ENCODE results near the gene TMEM130.
A peak's percentile ranks its signal among the peaks of the same experiment; 100 is the strongest.

The TMEM130 gene

DNA sequence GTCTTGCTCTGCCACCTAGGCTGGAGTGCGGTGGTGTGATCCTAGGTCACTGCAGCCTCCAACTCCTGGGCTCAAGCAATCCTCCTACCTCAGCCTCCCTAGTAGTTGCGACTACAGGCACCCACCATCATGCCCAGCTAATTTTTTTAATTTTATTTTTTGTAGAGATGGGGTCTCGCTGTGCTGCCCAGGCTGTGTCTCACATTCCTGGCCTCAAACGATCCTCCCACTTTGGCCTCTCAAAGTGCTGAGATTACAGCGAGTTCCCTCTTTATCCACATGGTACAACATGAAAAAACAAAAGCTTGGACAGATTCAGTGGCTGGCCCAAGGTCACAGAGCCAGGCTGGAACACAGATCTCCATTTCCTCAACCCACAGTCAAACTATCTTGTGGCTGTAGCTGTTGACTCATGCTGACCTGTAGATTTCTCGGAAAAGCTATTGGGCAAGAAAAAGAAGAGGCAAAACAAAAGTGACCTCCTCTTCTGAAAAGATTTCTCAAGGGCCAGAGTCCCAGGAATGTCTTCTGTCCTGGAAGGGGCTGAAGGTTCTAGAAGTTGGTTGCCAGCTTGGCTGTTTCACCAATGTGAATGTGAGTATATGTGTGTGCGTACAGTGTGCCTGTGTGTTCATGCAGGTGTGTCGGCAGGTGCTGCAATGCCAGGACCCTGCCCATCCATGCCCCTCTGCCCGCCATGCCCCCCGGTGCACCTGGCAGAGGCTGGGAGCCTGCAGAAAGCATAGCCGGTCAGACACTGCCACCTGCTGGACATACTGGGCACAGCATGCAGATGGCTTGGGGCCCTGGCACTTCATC, 28.4 kb downstream of the TMEM130 start:
- no peaks in the 10 kb centered on the region for H3K36me3 Mint-ChIP-seq
- no peak overlapping the region for H3K4me3 Mint-ChIP-seq
- no peaks in the 10 kb centered on the region for H3K9me3 Mint-ChIP-seq
- DNase-seq (peak; percentile 40), ATAC-seq (replicated peaks) (peak; percentile 70 to 75)
- H3K4me1 Mint-ChIP-seq: peaks cover 0 to 2% of the 10 kb centered on the region in 2 donors
- H3K27ac Mint-ChIP-seq: no peak overlapping the region
- H3K27me3 Mint-ChIP-seq: peaks cover 30 to 33% of the 10 kb centered on the region in 2 donors

DNA sequence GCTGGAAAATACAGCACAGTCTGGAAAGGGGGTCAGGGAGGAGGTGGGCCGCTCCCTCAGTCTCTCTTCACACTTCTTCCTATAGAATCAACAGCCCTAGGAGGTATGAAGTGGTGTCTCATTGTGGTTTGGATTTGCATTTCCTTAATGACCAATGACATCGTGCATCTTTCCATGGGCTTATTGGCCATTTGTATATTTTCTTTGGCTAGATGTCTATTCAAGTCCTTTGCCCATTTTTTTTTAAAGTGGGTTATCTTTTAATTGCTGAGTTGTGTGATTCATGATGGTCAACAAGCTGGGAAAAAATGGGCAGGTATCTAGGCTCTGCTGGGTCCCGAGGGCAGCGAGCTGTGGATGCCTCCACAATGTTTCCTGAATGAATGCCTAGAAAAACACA, 29.1 kb downstream of the TMEM130 start:
- ATAC-seq (replicated peaks): no peak

DNA sequence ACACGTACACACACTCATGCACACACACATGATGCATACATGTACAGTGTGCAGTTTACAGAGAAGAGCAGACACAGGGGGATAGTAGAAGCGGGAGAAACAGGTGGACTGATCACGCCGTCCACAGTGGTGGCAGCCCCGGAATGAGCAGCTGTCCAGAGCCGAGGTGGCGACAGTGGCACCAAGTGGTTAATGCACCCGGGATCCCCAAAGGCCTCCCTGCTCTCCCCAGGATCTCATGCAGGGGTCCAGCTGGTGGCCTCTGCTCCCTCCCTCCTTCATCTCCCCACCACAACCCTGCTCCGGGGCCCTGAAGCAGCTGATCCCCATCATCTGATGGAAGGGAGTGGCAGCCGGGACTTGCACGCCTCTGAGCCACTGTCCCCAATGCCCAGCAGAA, 29.7 kb downstream of the TMEM130 start:
- Mint-ChIP-seq H3K27me3 (peaks cover 34 to 41% of the 10 kb centered on the region in 2 donors), H3K4me3 (no peak overlapping the region), H3K27ac (no peak overlapping the region), H3K36me3 (no peaks in the 10 kb centered on the region), H3K4me1 (peaks cover 0 to 2% of the 10 kb centered on the region in 2 donors), H3K9me3 (no peaks in the 10 kb centered on the region)
- DNase-seq (no peak), ATAC-seq (replicated peaks) (no peak)

More for the DNA sequence above, 29.1 kb downstream of the TMEM130 start:
- Mint-ChIP-seq H3K27me3 (peaks cover 34% of the 10 kb centered on the region in 2 donors), H3K9me3 (no peaks in the 10 kb centered on the region), H3K4me3 (no peak overlapping the region), H3K4me1 (peaks cover 0 to 2% of the 10 kb centered on the region in 2 donors), H3K27ac (no peak overlapping the region), H3K36me3 (no peaks in the 10 kb centered on the region)
- no peak for DNase-seq

DNA sequence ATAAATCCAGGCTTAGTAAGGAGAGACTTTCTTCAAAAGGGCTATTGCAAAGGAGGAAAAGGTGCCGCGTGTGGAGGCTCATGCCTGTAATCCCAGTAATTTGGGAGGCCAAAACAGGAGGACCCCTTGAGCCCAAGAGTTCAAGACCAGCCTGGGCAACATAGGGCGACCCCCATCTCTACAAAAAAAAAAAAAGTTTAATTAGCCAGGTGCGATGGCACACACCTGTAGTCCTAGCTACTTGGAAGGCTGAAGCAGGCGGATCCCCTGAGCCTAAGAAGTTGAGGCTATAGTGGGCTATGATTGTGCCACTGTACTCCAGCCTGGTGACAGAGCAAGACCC, 32.2 kb downstream of the TMEM130 start:
- no peaks in the 10 kb centered on the region for H3K9me3 Mint-ChIP-seq
- no peak overlapping the region for H3K27ac Mint-ChIP-seq
- ATAC-seq (replicated peaks): no peak
- no peak for DNase-seq
- no peak overlapping the region for H3K4me3 Mint-ChIP-seq
- peaks cover 38 to 49% of the 10 kb centered on the region in 2 donors for H3K27me3 Mint-ChIP-seq
- H3K4me1 Mint-ChIP-seq: peaks cover 0 to 2% of the 10 kb centered on the region in 2 donors
- no peaks in the 10 kb centered on the region for H3K36me3 Mint-ChIP-seq

DNA sequence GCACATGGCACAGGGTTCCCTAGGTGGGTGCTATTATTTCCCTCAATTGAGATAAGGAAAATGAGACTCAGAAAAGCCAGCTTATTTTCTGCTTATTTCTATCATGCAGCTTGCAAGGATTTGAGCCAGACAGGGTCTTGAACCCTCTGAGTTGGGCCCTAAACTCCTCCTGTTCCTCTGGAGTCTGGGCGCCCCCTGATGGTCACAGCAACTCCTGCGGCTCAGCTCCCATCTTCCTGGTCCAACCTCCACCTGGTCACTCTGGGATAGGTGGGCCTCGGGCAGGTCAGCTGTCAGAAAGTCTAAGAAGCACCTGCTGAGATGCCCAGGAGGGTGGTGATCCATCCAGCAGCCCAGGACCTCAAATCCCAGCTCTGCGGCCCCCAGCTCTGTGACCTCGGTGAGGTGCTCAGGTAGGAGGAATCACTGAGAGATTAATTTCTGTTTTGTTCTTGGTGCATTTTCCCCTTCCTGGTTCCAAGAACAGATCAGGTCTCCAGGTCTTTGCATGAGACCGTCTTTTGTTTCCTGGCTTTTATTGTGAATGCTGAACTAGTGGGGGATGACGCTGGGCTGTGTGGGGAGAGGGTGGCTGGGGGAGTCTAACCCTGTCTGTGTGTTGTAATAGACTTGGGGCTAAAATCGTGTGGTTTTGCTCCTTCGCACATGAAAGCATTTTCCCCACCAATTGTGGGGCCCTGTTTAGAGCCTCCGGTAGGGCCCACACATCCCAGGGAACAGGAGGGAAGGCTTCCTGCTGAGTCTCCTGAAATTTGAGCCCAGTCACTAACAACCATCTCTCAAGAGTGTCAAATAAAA, 32.8 kb downstream of the TMEM130 start:
- H3K36me3 Mint-ChIP-seq: no peaks in the 10 kb centered on the region
- peaks cover 38 to 49% of the 10 kb centered on the region in 2 donors for H3K27me3 Mint-ChIP-seq

DNA sequence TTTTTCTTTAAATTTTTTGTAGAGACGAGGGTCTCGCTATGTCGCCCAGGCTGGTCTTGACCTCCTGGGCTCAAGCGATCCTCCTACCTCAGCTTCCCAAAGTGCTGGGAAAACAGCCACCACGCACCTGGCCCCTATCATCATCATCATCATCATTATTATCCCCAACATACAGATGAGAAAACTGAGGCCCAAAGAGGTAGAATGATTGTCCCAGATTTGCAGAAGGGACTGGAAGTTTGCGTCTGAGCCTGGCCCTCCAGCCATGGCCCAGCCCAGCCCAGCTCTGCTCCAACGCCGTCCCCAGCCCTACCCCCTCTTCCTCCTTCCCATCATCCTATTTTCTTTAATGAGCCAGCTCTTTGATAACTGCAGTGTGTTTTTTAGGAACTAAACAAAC, 34.9 kb downstream of the TMEM130 start:
- H3K27me3 Mint-ChIP-seq: peaks cover 29 to 39% of the 10 kb centered on the region in 2 donors
- no peaks in the 10 kb centered on the region for H3K4me1 Mint-ChIP-seq
- no peaks in the 10 kb centered on the region for H3K9me3 Mint-ChIP-seq
- no peaks in the 10 kb centered on the region for H3K36me3 Mint-ChIP-seq
- ATAC-seq (replicated peaks) (no peak), DNase-seq (no peak)
- H3K27ac Mint-ChIP-seq: no peak overlapping the region
- H3K4me3 Mint-ChIP-seq: no peak overlapping the region

More for the DNA sequence above, 32.8 kb downstream of the TMEM130 start:
- Mint-ChIP-seq H3K9me3 (no peaks in the 10 kb centered on the region), H3K4me3 (no peak overlapping the region), H3K27ac (no peak overlapping the region), H3K4me1 (peaks cover 0 to 2% of the 10 kb centered on the region in 2 donors)
- ATAC-seq (replicated peaks) (peak; percentile 31 to 55), DNase-seq (peak; percentile 4)

DNA sequence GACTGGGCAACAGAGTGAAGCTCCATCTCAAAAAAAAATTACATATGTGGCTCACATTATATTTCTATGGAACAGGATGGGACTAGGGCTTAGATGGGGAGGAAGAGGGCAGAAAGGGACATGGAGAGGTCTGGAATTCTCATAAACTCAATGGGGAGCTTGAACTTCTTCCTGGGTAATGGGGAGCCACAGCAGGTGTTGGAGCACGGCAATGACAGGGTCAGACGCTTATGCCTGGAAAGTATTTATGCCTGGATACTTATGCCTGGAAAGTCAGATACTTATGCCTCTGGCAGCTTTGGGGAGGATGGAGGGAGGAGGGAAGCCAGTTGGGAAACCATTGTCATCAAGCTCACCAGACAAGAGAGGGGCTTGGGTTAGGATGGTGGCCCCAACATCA, 36.8 kb downstream of the TMEM130 start:
- Mint-ChIP-seq H3K4me3 (no peak overlapping the region), H3K4me1 (no peaks in the 10 kb centered on the region), H3K36me3 (no peaks in the 10 kb centered on the region), H3K27ac (no peak overlapping the region), H3K9me3 (peaks cover 0 to 2% of the 10 kb centered on the region in 2 donors), H3K27me3 (peaks cover 29 to 47% of the 10 kb centered on the region in 2 donors)
- DNase-seq: no peak
- ATAC-seq (replicated peaks): no peak

DNA sequence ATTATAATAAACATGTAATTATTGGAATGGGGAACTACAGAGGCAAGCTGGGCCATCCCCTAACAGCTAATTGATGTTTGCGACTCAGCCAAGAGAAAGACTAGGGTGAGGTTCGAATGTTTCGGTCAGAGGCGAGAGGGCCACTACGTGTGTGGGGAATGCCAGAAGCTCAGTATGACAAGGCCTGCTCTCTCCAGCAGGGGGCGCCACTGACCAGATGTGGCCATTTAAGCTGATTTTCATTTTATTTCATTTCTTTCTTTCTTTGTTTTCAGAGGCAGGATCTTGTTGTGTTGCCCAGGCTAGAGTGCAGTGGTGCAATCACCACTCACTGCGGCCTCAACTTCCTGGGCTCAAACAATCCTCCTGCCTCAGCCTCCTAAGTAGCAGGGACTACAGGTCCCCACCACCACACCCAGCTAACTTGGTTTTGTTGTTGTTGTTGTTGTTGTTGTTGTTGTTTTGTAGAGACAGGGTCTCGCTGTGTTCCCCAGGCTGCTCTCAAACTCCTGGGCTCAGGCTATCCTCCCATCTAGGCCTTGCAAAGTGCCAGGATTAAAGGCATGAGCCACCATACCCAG, 38.1 kb downstream of the TMEM130 start:
- Mint-ChIP-seq H3K9me3 (peaks cover 0 to 2% of the 10 kb centered on the region in 2 donors), H3K4me1 (no peaks in the 10 kb centered on the region), H3K4me3 (no peak overlapping the region), H3K27me3 (peaks cover 36 to 51% of the 10 kb centered on the region in 2 donors), H3K36me3 (peaks cover 0 to 2% of the 10 kb centered on the region in 2 donors), H3K27ac (no peak overlapping the region)
- DNase-seq: peak; percentile 1
- ATAC-seq (replicated peaks): no peak

DNA sequence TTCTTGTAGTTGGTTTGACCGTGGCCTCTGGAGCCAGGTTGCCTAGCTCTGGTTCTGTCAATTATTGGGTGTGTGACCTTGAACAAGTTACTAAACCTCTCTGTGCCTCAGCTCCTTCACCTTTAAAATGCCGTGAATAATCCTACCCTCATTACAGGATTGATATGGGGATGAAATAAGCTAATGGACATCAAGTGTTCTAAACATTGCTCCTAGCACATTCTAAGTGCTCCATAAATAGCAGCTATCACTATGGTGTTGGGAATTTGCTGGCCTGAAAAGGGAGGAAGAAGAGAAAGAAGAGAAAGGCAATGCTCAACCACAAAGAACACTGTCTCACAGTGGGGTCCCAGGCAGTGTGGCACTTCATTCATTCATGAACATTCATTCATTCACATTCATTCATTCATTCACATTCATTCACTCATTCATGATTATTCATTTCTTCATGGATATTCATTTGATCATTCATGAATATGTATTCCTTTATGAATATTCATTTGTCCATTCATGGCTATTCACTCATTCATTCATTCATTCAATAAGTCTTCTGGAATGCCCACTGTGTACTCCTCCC, 38.8 kb downstream of the TMEM130 start:
- H3K9me3 Mint-ChIP-seq: peaks cover 0 to 2% of the 10 kb centered on the region in 2 donors
- no peaks in the 10 kb centered on the region for H3K4me1 Mint-ChIP-seq
- DNase-seq (no peak), ATAC-seq (replicated peaks) (no peak)
- H3K27me3 Mint-ChIP-seq: peaks cover 34 to 48% of the 10 kb centered on the region in 2 donors
- H3K4me3 Mint-ChIP-seq: no peak overlapping the region
- no peak overlapping the region for H3K27ac Mint-ChIP-seq
- peaks cover 0 to 2% of the 10 kb centered on the region in 2 donors for H3K36me3 Mint-ChIP-seq

DNA sequence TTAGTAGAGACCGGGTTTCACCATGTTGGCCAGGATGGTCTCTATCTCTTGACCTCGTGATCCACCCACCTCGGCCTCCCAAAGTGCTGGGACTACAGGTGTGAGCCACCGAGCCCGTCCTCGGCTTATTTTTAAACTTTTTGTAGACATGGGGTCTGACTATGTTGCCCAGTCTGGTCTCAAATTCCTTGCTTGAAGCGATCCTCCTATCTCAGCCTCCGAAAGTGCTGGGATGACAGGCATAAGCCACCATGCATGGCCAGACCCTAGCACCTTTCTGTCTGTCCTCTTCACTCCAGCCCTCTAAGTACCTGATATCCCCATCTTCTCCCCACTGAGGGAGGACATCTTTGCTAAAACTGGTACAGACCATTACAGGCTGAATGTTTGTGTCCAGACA, 41.4 kb downstream of the TMEM130 start:
- Mint-ChIP-seq H3K4me1 (no peaks in the 10 kb centered on the region), H3K9me3 (peaks cover 0 to 4% of the 10 kb centered on the region in 2 donors), H3K36me3 (peaks cover 0 to 2% of the 10 kb centered on the region in 2 donors), H3K4me3 (no peak overlapping the region), H3K27me3 (peaks cover 34 to 41% of the 10 kb centered on the region in 2 donors), H3K27ac (no peak overlapping the region)
- DNase-seq (no peak), ATAC-seq (replicated peaks) (no peak)

DNA sequence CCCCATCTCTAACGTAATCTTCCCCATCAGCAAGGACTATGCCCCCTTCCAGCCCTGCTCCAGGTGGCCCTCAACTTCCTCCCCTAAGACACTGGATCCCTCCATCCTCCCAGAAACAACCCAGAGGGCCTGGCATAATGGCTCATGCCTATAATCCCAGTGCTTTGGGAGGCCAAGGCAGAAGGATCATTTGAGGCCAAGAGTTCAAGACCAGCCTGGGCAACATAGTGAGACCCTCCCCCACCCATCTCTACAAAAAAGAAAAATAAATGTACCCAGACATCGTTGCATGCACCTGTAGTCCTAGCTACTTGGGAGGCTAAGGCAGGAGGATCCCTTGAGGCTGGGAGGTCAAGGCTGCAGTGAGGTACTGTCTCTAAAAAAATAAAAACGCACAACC, 42.6 kb downstream of the TMEM130 start:
- ATAC-seq (replicated peaks): no peak
- DNase-seq: no peak
- peaks cover 0 to 2% of the 10 kb centered on the region in 2 donors for H3K36me3 Mint-ChIP-seq
- H3K4me3 Mint-ChIP-seq: no peak overlapping the region
- H3K27me3 Mint-ChIP-seq: peaks cover 39 to 41% of the 10 kb centered on the region in 2 donors
- no peaks in the 10 kb centered on the region for H3K4me1 Mint-ChIP-seq
- H3K9me3 Mint-ChIP-seq: peaks cover 0 to 4% of the 10 kb centered on the region in 2 donors
- no peak overlapping the region for H3K27ac Mint-ChIP-seq

DNA sequence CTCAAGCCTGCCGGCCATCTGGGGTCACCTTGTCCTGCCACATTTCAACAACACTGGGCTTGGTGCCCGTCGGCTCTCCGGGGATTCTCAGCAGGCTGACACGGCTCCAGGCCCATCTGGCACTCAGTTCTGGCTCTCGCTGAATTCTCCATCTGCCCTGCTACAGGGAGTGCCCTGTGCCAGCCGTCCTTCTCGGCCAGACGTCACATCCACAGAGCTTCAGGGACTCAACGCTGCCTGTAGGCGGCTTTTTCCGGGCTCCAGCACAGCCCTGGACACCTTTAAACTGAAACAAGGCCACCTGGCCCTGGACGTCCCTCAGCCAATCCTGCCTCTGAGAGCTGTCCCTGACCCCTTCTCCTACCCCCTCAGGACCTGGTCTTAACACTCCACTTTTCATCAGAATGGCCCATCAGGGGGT, 43.0 kb downstream of the TMEM130 start:
- Mint-ChIP-seq H3K36me3 (peaks cover 0 to 2% of the 10 kb centered on the region in 2 donors), H3K27me3 (peaks cover 40 to 41% of the 10 kb centered on the region in 2 donors), H3K9me3 (peaks cover 0 to 4% of the 10 kb centered on the region in 2 donors), H3K27ac (no peak overlapping the region), H3K4me1 (no peaks in the 10 kb centered on the region), H3K4me3 (no peak overlapping the region)
- no peak for DNase-seq
- ATAC-seq (replicated peaks): no peak

DNA sequence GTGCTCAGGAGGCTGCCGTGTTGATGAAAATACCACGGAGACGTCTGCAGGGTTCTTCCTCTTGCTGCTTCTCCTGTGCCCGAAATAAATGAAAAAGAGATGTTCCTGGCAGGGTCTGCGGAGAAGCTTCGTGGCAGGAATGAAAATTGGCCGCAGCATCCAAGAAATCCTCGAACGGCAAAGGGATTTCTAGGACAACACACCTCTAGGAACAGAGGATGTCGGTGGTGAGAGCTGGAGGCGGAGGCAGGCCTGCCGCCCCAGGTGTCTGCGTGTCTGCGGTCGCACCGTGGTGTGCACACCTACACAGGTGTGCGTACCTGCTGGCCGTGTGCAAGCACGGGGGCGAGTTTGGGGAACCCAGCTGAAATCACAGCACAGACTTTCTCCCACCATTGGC, 43.4 kb downstream of the TMEM130 start:
- Mint-ChIP-seq H3K4me3 (no peak overlapping the region), H3K9me3 (peaks cover 0 to 4% of the 10 kb centered on the region in 2 donors), H3K27me3 (peaks cover 40 to 41% of the 10 kb centered on the region in 2 donors), H3K36me3 (peaks cover 0 to 2% of the 10 kb centered on the region in 2 donors), H3K4me1 (no peaks in the 10 kb centered on the region), H3K27ac (no peak overlapping the region)
- DNase-seq (no peak), ATAC-seq (replicated peaks) (no peak)

DNA sequence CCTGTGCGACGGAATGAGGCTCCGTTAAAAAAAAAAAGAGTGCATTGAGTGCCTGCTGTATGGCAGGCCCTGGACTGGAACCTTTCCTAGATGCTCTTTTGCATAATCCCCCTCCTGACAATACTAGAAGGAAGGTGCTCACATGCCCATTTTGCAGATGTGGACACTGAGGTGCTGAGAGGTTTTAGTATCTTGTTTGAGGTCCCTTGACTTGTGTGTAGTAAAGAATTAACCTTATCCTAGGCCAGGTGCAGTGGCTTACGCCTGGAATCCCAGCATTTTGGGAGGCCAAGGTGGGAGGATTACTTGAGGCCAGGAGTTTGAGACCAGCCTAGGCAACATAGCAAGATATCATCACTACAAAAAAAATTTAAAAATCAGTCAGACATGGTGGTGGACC, 46.6 kb downstream of the TMEM130 start:
- Mint-ChIP-seq H3K27ac (no peak overlapping the region), H3K4me3 (no peak overlapping the region), H3K9me3 (peaks cover 0 to 1% of the 10 kb centered on the region in 2 donors), H3K36me3 (peaks cover 0 to 2% of the 10 kb centered on the region in 2 donors), H3K4me1 (peaks cover 0 to 3% of the 10 kb centered on the region in 2 donors), H3K27me3 (peaks cover 27 to 36% of the 10 kb centered on the region in 2 donors)
- ATAC-seq (replicated peaks): no peak
- no peak for DNase-seq
